Stimulated activated naive B cell treated with anti-CD40 and anti-IgM and Interleukin-4, amounts not matched to agents 10 μg/mL and 1 μg/mL and 100 μg/mL, for 72 hours (primary cell): ENCODE results near the gene NUP214.
"Not testable (repeated sequence)": the region's sequence is repeated elsewhere in the genome, so short reads cannot be mapped to it uniquely, and the experiment has no call there.

ENCODE experiments used
- ATAC-seq, 2 donors: fragments of 150-1000 bp; cut with Tn5 transposase; replicated peaks; 2 replicates each; pipeline ENCODE4 v1.10.0; 2021; ENCODE audit warnings: moderate library complexity in 1 of 2
- DNase-seq: peaks from one replicate; pipeline ENCODE4 v3.0.0; 2021
- H3K27ac Mint-ChIP-seq: one replicate; pipeline ENCODE4 v1.8.0; 2022; ENCODE audit warnings: mild to moderate bottlenecking, mixed read lengths
- H3K27me3 Mint-ChIP-seq, 2 donors: one replicate each; pipeline ENCODE4 v1.8.0; 2022; ENCODE audit warnings: mixed read lengths in 2 of 2
- H3K36me3 Mint-ChIP-seq, 2 donors: one replicate each; pipeline ENCODE4 v1.8.0; 2022; ENCODE audit warnings: mixed read lengths in 2 of 2, mild to moderate bottlenecking in 1 of 2
- H3K4me1 Mint-ChIP-seq, 2 donors: one replicate each; pipeline ENCODE4 v1.8.0; 2022; ENCODE audit warnings: mixed read lengths in 2 of 2, mild to moderate bottlenecking in 1 of 2
- H3K4me3 Mint-ChIP-seq, 2 donors: one replicate each; pipeline ENCODE4 v1.8.0; 2022; ENCODE audit warnings: mild to moderate bottlenecking in 2 of 2, mixed read lengths in 2 of 2, moderate library complexity in 1 of 2
- H3K9me3 Mint-ChIP-seq, 2 donors: one replicate each; pipeline ENCODE4 v1.8.0; 2022; ENCODE audit warnings: mixed read lengths in 2 of 2, mild to moderate bottlenecking in 1 of 2

The NUP214 gene

GRCh38 chr9:131194762-131195161 lies 69.4 kb downstream of the NUP214 start:
- ATAC-seq (no peak), DNase-seq (no peak)
- Mint-ChIP-seq H3K4me1 (peaks cover 0 to 3% of the 10 kb centered on the region in 2 donors), H3K36me3 (peaks cover 32 to 56% of the 10 kb centered on the region in 2 donors), H3K4me3 (no peak overlapping the region), H3K27ac (no peak overlapping the region), H3K27me3 (no peaks in the 10 kb centered on the region), H3K9me3 (no peaks in the 10 kb centered on the region)

- DNase-seq (no peak), ATAC-seq (no peak)
- Mint-ChIP-seq H3K4me1 (peaks cover 0 to 3% of the 10 kb centered on the region in 2 donors), H3K36me3 (peaks cover 38 to 60% of the 10 kb centered on the region in 2 donors), H3K27ac (no peak overlapping the region), H3K9me3 (no peaks in the 10 kb centered on the region), H3K4me3 (no peak overlapping the region), H3K27me3 (no peaks in the 10 kb centered on the region)
Measured at GRCh38 chr9:131197160-131197911, 72.0 kb downstream of the NUP214 start.

DNA sequence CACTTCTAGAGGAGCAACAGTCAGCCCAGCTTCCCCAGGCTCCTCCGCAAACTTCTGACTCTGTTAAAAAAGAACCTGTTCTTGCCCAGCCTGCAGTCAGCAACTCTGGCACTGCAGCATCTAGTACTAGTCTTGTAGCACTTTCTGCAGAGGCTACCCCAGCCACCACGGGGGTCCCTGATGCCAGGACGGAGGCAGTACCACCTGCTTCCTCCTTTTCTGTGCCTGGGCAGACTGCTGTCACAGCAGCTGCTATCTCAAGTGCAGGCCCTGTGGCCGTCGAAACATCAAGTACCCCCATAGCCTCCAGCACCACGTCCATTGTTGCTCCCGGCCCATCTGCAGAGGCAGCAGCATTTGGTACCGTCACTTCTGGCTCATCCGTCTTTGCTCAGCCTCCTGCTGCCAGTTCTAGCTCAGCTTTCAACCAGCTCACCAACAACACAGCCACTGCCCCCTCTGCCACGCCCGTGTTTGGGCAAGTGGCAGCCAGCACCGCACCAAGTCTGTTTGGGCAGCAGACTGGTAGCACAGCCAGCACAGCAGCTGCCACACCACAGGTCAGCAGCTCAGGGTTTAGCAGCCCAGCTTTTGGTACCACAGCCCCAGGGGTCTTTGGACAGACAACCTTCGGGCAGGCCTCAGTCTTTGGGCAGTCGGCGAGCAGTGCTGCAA lies 72.8 kb downstream of the NUP214 start:
- ATAC-seq (no peak), DNase-seq (no peak)
- Mint-ChIP-seq H3K27me3 (no peaks in the 10 kb centered on the region), H3K27ac (peak overlapping the region; percentile 25), H3K36me3 (peaks cover 35 to 56% of the 10 kb centered on the region in 2 donors), H3K4me1 (peaks cover 3 to 4% of the 10 kb centered on the region in 2 donors), H3K9me3 (no peaks in the 10 kb centered on the region), H3K4me3 (no peak overlapping the region)

DNA sequence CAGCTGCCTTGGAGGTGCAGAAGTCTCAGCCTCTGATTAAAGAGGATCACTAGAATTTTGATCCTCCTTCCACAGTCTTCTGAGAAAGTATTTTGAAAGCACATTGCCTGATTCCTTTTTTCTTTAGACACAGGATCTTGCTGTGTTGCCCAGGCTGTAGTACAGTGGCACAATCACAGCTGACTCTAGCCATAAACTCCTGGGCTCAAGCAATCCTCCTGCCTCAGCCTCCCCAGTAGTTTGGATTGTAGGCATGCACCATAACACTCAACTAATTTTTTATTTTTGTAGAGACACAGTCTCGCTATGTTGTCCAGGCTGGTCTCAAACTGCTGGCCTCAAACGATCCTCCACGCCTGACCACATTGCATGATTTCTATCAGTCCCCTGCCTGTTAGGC lies 76.5 kb downstream of the NUP214 start:
- H3K4me1 Mint-ChIP-seq: peaks cover 5 to 12% of the 10 kb centered on the region in 2 donors
- H3K4me3 Mint-ChIP-seq: no peak overlapping the region
- H3K27me3 Mint-ChIP-seq: no peaks in the 10 kb centered on the region
- H3K36me3 Mint-ChIP-seq: peaks cover 44 to 57% of the 10 kb centered on the region in 2 donors
- DNase-seq (no peak), ATAC-seq (no peak)
- no peaks in the 10 kb centered on the region for H3K9me3 Mint-ChIP-seq
- H3K27ac Mint-ChIP-seq: no peak overlapping the region

DNA sequence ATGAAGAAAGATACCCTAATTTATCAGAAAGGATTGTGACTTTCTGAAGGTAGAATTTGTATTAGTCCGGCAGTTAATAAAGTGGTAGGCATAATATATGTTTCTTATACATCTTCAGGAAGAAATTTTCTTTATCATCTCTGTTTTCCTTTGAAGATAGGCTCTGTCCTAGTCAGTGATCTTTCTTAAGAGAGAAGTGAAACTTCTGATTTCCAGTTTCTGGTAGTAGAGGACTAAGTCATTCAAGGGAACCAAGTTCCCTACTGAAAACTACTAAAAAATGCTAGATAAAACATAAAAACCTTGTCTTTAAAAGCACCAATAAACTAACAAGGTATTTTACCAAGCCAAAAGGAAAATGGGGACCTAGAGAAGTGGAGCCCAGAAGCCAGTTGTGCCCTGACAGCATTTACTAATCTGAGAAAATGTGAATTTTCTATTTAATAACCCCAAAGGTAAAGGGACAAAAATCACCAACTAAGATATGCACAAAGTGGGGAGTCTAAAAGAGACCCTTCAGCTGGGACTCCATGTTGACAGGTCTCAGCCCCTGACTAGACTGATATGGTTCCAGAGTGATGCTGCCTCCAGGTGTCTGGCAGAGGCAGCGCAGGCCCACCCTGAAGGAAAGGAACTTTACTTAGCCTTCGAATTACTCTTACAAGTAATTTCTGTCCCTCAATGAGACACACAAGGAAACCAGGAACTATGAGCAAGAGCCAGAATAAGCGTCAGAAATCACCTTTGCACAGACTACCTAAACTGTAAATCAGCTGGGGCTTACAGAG lies 78.2 kb downstream of the NUP214 start:
- Mint-ChIP-seq H3K36me3 (peaks cover 39 to 56% of the 10 kb centered on the region in 2 donors), H3K27me3 (no peaks in the 10 kb centered on the region), H3K4me1 (peaks cover 5 to 20% of the 10 kb centered on the region in 2 donors), H3K9me3 (no peaks in the 10 kb centered on the region), H3K27ac (no peak overlapping the region), H3K4me3 (no peak overlapping the region)
- DNase-seq: no peak
- peak; percentile 63 to 75 for ATAC-seq

DNA sequence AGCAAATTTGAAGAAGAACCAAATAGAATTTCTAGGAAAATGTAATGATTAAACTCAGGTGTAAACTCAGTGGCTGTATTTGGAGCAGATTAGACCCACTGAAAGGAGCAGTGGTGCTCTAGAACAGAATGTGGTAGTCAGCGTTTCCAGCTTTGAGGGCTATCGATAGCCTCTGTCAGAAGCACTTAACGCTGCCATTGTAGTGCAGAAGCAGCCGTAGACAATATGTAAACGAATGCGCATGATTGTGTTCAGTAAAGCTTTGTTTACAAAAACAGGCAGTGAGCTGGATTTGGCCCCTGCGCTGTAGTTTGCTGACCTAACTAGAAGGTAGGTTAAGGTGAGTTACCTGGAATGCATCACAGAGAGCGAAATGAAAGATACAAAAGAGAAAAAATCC lies 78.9 kb downstream of the NUP214 start:
- ATAC-seq (no peak), DNase-seq (no peak)
- Mint-ChIP-seq H3K9me3 (no peaks in the 10 kb centered on the region), H3K27me3 (no peaks in the 10 kb centered on the region), H3K4me1 (peaks cover 5 to 20% of the 10 kb centered on the region in 2 donors), H3K27ac (no peak overlapping the region), H3K36me3 (peaks cover 37 to 54% of the 10 kb centered on the region in 2 donors), H3K4me3 (no peak overlapping the region)

GRCh38 chr9:131206495-131206894 lies 81.1 kb downstream of the NUP214 start:
- Mint-ChIP-seq H3K4me1 (peaks cover 5 to 20% of the 10 kb centered on the region in 2 donors), H3K36me3 (peaks cover 46 to 70% of the 10 kb centered on the region in 2 donors), H3K27me3 (no peaks in the 10 kb centered on the region), H3K27ac (no peak overlapping the region), H3K9me3 (peaks cover 7 to 10% of the 10 kb centered on the region in 2 donors), H3K4me3 (no peak overlapping the region)
- ATAC-seq: no peak
- no peak for DNase-seq

DNA sequence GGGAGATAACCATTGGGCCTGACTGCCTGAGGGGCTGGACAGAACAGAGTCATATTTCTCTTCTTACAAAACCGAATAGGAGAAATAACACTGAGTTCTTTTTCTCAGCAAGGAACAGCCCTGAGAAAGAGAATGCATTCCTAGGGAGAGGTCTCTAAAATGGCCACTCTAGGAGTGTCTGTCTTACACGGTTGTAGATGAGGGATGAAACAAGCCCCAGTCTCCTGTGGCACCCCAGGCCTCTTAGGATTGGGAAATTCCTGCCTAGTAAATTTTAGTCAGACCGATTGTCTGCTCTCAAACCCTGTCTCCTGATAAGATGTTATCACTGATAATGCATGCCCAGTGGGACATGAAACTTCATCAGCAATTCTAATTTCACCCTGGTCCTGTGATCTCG lies 86.5 kb downstream of the NUP214 start:
- ATAC-seq, DNase-seq, H3K27me3 Mint-ChIP-seq, H3K27ac Mint-ChIP-seq, H3K4me3 Mint-ChIP-seq: not testable (repeated sequence)
- Mint-ChIP-seq H3K9me3 (peaks cover 11 to 18% of the 10 kb centered on the region in 2 donors), H3K36me3 (peaks cover 50 to 72% of the 10 kb centered on the region in 2 donors), H3K4me1 (peaks cover 0 to 15% of the 10 kb centered on the region in 2 donors)

DNA sequence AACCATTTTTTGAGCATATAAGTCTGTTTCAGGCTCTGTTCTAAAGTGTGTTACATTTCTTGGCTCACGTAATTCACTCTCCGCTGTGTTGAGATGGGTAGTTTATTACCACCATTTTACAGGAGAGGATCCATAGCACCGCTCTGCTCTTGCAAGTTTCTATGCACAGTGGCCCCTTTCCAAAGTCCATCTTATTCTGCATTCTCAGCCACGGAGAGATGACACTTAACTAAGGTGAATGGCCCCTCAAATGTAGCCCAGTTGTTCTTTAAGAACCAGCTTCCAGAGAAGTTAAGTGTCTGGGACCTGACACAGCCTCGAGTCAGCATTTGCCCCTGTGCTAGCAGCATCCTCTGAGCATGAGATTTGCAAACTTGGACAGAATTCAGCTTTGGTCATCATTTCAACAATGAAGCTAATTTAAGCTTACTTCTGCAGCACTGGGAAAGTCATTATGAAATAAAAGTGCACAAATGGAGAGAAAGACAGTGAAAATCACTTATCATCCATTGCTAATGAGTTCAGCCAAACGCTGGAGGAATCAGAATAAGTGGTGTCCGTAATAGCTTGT lies 89.0 kb downstream of the NUP214 start:
- H3K27me3 Mint-ChIP-seq: no peaks in the 10 kb centered on the region
- H3K4me1 Mint-ChIP-seq: peaks cover 0 to 7% of the 10 kb centered on the region in 2 donors
- peaks cover 11 to 18% of the 10 kb centered on the region in 2 donors for H3K9me3 Mint-ChIP-seq
- no peak for DNase-seq
- no peak overlapping the region for H3K4me3 Mint-ChIP-seq
- H3K36me3 Mint-ChIP-seq: peaks cover 49 to 77% of the 10 kb centered on the region in 2 donors
- H3K27ac Mint-ChIP-seq: no peak overlapping the region
- ATAC-seq: no peak

DNA sequence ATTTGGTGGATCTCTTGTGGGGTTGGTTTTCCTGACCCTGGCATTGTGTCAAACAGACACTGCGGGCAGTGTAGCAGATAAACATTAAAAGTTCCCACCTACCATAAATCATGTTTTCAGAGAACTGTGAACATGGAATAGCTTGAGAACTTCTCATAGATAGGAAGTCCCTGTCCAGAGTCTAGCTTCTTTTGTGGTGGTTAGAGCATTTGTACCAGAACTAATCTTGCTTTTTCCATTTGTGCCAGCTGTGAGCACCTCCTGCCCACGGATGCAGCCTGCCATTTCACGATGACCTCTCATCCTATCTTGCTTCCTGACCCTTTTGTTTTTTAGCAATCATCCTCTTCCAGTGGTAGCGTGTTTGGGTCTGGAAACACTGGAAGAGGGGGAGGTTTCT lies 89.5 kb downstream of the NUP214 start:
- no peak overlapping the region for H3K27ac Mint-ChIP-seq
- no peaks in the 10 kb centered on the region for H3K27me3 Mint-ChIP-seq
- ATAC-seq (no peak), DNase-seq (no peak)
- peaks cover 11 to 18% of the 10 kb centered on the region in 2 donors for H3K9me3 Mint-ChIP-seq
- H3K36me3 Mint-ChIP-seq: peaks cover 46 to 73% of the 10 kb centered on the region in 2 donors
- peaks cover 0 to 7% of the 10 kb centered on the region in 2 donors for H3K4me1 Mint-ChIP-seq
- no peak overlapping the region for H3K4me3 Mint-ChIP-seq

GRCh38 chr9:131216806-131217205 lies 91.4 kb downstream of the NUP214 start:
- DNase-seq (no peak), ATAC-seq (no peak)
- Mint-ChIP-seq H3K27ac (no peak overlapping the region), H3K9me3 (peaks cover under 1 to 6% of the 10 kb centered on the region in 2 donors), H3K27me3 (no peaks in the 10 kb centered on the region), H3K4me3 (no peak overlapping the region), H3K4me1 (peaks cover 0 to 7% of the 10 kb centered on the region in 2 donors), H3K36me3 (peaks cover 27 to 60% of the 10 kb centered on the region in 2 donors)

GRCh38 chr9:131217331-131218031 lies 92.1 kb downstream of the NUP214 start:
- peaks cover 0 to under 1% of the 10 kb centered on the region in 2 donors for H3K9me3 Mint-ChIP-seq
- peaks cover 0 to 7% of the 10 kb centered on the region in 2 donors for H3K4me1 Mint-ChIP-seq
- H3K4me3 Mint-ChIP-seq: no peak overlapping the region
- H3K27me3 Mint-ChIP-seq: no peaks in the 10 kb centered on the region
- H3K36me3 Mint-ChIP-seq: peaks cover 20 to 57% of the 10 kb centered on the region in 2 donors
- H3K27ac Mint-ChIP-seq: no peak overlapping the region
- ATAC-seq: no peak
- DNase-seq: no peak

- ATAC-seq: no peak
- Mint-ChIP-seq H3K9me3 (no peaks in the 10 kb centered on the region), H3K27me3 (no peaks in the 10 kb centered on the region), H3K36me3 (peaks cover 19 to 61% of the 10 kb centered on the region in 2 donors), H3K4me3 (no peak overlapping the region), H3K4me1 (peaks cover 0 to 6% of the 10 kb centered on the region in 2 donors), H3K27ac (no peak overlapping the region)
- no peak for DNase-seq
Measured at GRCh38 chr9:131218370-131218769, 93.0 kb downstream of the NUP214 start.
